Measurements from ENCODE around the gene ITPR2.
"Not testable (repeated sequence)": the region's sequence is repeated elsewhere in the genome, so short reads cannot be mapped to it uniquely, and the experiment has no call there.

Gene ITPR2

DNA sequence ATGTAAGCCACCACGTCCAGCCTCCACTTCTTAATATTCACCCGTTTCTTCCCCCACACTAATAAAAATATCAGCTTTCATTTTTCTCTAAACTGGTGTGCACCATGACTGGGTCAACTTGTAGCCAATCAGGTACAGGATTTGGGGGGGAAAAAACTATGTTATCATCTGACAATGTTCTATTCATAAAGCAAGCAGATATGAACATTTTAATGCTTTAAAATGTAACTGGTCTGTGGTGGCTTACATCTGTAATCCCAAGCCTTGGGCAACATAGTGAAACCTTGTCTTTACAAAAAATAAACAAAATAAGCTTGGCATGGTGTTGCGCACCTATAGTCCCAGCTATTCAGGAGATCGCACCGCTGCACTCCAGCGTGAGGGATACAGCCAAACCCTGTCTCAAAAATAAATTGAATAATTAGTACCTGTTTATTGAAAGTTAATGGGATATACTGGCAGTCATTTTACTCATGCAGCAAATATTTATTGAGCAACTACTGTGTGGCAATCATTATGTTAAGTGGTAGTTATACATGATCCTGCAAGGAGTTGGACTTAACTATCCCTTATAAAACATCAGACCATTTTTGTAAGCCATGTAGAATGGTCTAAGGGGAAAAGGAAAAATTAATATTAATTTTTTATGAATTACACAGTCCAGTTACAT, 15.3 kb upstream of the ITPR2 start:
- DNase-seq = no peak

DNA sequence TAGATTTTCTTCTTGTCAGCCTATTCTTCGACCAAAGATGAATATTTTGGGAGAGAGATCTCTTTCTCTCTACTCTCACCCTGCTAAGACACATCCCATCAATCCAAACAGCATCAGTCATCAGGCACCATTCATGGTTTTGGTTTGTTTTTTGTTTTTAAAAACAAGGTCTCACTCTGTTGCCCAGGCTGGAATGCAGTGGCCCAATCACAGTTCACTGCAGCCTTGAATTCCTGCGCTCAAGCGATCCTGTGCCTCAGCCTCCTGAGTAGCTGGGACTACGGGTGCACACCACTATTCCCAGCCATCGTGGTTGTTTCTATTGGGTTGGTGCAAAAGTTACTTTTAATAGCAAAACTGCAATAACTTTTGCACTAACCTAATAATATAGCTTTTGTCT, 14.4 kb upstream of the ITPR2 start:
- DNase-seq = no peak

DNA sequence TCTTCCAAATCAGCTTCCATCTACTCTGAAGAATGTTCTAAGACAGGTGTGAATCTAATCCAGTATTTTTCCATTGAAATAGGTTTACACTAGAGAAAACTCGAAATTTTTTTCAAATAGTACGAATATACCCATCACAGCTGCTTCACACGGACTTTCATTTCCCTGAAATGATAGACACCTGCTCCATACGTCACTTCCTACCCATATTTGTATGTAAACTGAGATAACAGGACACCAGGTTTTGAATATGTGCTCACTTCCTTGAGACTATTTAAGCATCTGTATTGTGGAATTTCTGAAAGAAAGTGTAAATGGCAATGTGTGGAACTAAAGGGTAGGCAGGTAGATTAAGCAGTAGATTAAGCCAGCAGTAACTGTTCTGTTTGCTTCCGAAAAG, 13.4 kb upstream of the ITPR2 start:
- no peak for DNase-seq

DNA sequence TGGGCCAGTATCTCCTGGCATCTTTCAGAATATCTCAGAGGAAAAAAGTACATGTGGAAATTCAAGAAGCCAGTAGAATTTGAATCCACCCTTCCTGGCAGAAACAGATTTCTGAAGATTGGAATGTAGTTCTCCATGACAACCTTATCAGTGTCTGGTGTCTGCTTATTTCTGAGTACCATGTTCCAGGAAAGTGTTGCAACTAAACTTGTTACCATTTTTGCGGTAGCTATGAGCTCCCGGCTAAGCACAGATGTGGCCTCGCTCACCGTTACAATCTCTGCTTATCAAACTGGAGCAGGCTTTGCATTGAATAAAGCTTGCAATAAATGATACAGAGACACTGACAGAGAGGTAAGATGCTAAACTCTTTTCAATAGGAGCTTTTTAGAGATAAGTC, 13.0 kb upstream of the ITPR2 start:
- no peak for DNase-seq

DNA sequence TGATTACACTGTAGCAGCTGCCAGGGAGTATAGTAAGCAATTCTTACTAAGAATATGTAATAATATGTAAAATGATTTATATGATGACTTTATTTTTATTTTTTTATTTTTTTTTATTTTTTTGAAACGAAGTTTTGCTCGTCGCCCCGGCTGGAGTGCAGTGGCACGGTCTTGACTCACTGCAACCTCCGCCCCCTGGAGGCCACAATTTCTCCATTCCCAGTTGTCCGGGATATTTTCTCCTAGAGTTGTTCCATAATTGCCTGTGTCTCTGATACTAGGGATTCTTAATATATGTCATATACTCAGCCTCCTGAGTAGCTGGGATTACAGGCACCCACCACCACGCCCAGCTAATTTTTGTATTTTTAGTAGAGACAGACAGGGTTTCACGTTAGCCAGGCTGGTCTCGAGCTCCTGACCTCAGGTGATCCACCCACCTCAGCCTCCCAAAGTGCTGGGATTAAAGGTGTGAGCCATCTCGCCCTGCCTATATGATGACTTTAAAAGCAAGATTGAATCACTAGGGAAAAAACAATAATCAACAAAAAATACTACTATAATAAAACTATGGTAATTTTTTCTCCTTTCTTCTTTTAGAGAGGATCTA, 12.2 kb upstream of the ITPR2 start:
- DNase-seq = peak; percentile 28

DNA sequence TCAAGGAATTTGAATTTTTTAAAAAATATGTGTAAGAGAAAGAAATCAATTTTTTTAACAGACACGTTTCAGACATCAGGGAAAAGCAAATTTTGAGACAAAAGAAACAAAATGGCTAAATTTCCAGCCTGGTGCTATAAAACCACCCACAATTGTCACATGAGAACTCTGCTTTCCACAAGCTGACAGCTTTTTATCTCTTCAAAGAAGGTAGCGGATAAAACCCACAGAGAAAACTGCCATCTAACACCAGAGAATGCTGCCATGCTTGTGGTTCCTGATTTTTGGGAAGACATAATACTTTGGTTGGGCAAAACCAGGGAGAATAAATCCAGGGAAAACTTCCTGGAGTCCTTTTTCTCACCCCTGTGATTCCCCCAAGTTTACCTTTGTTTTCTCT, 10.3 kb upstream of the ITPR2 start:
- no peak for DNase-seq

DNA sequence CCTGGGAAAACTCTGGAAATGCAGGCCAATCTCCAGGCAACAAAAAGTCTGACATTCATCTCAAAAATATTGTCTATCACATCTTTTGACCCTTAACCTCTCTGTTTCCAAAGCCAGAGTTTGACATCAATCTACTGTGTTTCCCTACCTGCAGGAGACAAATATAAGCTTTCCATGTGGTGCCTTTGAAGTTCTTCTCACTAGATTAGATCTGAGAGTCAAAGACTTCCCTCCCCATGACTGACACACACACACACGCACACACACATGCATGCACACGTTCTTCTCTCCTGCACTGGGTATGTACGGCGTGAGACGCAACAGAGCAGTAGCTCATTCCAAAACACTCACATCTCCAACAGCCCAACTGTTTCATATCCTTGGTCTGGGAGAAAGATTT, 8.1 kb upstream of the ITPR2 start:
- DNase-seq = no peak

DNA sequence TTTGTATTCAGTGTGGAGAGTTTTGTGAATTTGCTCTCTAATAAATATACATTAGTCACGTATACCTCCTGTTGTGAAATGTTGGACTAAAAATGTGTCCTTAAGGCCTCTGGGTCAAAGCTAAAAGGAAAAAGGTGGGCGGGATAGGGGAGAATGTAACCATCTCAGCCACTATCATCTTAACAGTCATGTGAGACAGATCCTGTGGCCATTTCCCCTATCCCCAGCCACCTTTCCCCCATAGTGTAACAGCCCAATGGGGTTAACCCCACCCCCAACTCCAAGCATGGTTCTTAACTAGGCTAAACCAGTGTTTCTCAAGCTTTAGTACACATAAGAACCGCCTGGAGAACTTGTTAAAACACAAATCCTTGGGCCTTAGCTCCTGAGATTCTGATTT, 6.5 kb upstream of the ITPR2 start:
- no peak for DNase-seq

DNA sequence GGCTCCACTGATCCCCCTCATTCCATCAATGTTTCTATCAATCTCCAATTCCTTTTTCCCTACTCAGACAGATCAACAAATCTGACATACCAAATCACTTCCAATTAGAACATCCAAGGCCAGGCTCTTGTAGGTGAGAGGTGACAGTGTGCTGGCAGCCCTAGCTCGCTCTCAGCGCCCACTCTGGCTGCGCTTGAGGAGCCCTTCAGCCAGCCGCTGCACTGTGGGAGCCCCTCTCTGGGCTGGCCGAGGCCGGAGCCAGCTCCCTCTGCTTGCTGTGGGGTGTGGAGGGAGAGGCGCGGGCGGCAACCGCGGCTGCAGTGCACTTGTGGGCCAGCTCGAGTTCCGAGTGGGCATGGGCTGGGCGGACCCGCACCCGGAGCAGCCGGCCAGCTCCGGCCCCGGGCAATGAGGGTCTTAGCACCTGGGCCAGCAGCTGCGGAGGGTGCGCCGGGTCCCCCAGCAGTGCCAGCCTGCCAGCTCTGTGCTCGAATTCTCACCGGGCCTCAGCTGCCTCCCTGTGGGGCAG, 6.0 kb upstream of the ITPR2 start:
- DNase-seq = no peak

DNA sequence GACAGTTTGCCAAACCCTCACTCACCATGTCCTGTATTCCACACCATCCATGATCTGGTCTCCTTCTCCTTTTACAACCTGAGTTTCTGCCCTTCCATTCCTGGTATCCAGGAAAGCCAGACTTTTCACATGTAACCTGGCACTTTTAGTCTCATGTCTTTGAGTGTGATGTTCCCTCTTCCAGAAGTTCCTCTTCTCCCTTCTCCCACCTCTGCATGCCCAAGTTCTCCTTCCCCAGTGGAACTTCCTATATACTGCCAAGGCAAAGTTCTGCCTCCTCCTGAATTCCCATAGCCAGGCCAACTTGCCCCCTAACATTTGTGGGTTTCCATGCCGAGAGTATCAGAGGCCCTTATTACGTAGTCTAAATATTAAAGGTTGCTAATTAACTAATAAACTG, 3.2 kb upstream of the ITPR2 start:
- no peak for DNase-seq

DNA sequence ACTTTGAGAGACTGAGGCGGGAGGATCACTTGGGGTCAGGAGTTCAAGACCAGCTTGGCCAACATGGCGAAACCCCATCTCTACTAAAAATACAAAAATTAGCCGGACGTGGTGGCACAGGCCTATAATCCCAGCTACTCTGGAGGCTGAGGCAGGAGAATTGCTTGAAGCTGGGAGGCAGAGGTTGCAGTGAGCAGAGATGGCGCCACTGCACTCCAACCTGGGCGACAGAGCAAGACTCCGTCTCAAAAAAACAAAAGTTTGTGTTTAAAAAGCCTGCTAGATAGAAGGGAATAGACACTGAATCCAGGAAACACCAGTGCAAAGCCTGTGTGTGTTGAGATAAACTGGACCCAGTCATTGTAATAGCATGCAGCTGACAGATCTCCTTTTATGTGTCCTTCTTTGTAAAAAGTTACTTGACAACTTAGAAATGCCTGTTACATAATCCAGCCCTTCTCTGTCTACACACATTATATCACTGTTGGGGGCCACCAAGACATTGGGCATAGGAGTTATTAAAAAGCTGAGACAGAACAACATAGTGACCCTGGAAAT, 1.6 kb upstream of the ITPR2 start:
- DNase-seq = not testable (repeated sequence)

DNA sequence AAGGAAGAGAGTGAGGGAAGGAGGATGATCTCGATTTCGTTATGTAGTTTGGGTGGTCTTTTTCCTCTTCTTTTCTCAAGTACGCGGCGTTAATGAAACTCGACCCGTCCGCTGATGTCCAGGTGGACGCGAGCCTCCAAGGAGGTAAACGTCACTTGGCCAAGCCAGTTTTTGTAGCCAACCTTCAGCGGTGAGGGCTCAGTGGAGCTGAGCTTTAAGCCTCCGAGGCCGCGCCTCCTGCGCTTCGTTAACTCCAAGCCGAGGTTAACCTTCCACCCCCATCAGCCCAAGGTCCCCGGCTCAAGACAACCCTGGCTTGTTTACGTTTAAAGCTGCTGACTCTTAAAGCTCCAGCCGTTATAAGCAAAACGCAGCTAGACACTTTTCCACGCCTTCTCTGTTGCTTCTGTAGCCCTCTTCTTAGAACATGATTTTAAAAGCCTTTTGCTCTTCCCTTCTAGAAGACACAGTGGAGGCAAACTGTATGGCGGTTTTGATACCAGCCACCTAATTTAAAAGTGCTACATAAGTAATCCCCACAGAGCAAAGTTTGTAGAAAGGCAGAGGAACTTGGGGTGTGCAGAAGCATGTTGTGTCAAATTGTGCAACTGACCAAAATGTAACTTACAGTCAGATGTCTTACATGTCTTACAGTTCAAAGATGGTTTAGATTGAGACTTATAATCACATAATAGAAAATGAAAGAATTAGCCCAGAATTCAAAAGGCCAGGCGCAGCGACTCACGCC, 923 bp upstream of the ITPR2 start:
- peak; percentile 24 for DNase-seq

DNA sequence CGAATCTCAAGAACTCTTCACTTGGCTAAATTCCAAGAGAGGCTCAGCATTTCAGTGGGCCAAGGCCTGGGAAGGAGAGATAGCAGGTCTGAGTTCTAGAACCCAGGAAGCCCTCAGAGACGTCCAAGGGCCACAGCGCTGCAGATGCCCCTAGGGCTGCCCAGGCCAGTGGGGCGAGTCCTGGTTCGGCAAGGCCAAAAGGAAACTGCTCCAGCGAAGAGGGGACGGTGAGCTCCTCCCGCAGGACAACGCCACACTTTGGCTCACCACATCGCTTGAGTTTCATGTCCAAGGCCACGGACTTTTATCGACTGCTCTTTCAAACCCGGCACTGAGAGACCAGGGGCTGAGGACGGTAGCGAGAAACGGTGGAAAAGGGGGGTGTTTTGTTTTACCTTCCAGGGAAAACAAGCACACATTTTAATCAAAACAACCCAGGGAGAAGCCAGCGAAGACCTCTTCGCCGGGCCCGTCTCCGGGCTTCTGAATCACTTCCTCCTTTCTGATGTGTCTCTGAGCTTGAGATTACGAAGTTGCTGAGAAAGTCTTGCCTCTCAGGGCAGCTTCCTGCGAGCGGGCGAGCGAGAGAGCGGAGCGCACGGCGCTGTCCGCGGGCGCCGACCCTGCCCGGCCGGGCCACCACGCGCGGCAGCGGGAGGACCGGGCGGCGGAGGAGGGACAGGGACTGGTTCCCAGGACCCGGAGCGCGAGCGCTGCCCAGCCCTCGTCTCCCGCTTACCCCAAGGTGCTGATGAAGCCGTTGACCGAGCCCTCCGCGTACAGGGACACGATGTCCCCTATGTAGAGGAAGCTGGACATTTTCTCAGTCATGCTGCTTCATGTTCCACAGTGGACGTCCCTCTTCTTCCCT, 808 bp downstream of the ITPR2 start:
- peak; percentile 56 for DNase-seq

DNA sequence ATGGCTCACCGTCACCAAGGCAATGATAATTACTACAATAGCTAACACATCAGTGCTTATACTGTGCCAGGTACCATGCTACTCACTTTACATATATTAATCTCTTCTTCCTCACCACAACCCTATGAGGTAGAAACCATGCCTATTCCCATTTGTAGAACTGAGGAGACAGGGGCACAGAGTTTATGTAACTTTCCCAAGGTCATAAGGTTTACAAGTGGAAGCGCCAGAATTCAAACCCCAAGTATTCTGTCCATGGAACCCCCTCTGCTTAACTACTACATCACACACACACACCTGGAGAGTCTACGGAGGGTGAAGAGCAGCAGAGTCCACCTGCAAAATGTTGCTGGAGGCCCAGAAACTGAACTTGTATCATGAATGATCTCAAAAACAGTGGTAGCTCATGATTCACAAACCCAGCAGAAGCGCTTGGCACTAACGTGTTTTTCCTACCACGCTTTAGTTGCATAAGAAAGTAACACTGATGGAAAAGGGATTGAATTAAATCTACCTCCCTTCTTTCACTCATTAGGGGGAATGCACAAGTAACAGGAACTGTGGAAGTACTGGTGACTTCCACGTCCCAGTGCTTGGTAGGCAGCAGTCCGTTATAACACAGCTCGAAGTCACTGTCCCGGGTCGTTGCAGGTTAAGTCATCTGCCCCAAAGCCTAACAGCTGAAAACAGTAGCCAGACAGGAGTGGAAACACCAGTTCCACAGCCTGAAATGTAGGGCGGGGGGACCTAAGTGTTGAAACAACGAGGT, 2.0 kb downstream of the ITPR2 start:
- no peak for DNase-seq

DNA sequence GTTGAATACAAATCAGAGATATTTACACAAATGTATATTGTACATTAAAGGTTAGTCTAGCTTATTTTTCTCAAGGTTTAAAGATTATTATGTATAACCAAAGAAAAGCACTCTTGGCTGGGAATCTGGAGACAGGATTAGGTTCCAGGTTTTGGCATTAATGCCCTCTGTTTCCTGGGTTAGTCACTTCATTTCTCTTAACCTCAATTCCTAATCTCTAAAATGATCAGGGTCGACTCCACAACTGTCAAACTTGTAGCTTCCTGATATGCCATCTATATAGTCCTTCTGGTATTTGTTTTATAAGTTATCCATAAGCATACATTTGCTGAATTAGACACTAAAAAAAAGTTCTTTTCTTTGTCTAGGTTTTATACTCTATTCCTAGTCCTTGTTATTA, 2.6 kb downstream of the ITPR2 start:
- DNase-seq = no peak

DNA sequence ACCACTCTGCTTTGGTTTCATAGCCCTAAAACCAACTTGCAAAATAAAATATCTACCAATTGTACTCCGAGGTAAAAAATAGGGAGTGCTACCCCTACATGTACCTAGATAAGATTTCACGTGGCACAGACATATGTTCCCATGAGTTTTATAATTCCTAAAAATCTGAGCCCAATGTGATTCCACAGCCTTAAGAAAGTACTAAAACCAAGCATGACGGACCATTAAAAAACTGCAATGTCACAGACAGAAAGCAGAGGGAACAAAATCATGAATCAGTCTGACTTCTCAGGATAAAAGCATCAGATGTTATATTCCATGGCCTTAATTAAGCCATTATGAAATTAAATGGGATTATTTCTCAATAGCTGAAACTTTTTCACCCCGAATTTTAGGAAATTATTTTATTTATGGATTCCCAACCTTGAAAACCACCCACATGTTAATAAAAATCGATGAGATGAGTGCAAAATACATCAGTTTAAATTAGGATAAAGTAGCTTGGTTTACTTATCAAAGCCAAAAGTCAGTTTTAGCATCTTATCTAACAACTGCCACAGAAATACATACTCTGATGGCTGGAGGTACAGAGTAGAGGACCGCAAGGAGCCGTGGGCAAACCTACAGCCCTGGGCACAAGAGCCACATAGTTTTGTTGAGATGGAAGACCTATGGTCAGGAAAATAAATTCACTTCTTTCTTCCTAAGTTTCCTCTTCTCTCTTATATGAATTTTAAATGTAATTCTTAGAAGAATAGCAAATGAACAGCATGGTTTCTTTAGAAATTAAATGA, 4.5 kb downstream of the ITPR2 start:
- no peak for DNase-seq

DNA sequence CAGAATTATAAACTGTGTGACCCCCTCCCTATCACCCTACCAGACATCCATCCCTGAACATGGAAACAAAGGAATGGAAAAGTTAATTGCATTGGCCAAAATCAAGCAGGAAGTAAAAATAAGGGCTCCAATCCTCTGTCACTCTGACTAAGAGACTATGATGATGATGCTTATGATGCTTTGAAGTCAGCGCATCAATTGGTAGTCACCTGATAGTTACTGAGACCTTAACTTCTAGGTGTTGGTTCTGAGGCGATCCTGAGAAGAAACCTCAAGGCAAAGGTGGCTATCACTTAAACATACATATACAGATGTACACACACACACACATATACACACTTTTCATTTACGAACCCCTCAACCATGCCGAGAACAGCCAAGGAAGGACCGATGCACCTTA, 6.6 kb downstream of the ITPR2 start:
- no peak for DNase-seq

DNA sequence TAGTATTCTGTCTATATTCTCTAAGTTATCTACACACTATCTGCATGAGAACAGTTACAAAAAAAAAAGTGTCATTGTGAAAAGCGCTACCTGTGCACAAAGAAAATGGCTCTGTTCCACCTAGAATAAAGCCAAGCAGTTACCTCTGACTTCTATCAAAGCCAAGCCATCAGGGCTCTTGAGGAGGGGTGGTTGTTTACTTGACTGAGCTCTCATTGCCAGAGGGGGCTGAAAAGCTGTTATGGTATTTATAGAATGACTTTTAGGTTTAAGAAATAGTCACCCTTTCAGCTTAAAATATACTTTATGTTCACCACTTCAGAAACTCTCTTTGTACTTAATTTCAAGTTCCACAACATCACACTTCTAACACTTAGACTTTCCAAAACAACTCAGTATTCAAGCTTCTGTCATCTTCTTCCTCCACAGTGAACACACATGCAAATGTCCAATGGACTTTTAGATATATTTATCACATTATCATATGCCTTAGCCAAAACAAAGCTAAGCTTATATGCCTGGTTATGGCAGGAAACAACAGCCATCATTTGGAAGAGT, 7.5 kb downstream of the ITPR2 start:
- no peak for DNase-seq

DNA sequence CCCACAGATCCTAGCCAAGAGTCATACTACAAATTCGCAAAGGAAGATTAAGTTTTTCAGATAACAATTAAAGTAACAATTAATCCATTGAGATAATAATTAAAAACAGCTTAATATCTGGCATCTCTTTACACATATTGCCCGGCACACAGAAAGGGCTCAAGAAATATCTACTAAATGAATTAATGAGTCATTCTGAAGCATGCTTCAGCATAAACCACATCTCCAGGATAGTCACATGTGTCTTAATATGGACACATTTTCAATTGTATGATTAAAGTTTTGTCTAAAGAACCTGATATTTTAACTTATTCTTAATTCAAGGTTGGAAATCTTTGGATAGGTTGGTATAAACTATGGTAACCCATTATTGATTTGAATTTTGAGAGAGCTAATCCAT, 9.6 kb downstream of the ITPR2 start:
- DNase-seq = no peak

DNA sequence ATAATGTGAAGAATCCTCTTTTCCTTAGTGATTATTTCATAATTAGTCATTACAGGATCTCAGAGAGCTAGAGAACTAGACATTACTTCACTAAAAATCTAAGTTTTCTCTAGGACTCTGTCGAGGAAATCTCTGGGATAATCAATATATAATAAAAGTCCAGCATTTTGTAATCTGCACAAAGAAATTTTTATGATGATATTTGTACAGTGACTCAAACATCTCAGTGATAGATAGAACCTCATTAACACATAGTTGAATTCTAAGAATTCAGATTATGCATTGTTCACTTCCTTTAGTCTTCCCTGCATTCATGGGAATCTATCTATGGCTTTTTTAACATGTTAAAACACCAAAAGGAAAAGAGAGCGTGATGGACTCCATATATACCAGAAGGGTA, 11.0 kb downstream of the ITPR2 start:
- DNase-seq = no peak

DNA sequence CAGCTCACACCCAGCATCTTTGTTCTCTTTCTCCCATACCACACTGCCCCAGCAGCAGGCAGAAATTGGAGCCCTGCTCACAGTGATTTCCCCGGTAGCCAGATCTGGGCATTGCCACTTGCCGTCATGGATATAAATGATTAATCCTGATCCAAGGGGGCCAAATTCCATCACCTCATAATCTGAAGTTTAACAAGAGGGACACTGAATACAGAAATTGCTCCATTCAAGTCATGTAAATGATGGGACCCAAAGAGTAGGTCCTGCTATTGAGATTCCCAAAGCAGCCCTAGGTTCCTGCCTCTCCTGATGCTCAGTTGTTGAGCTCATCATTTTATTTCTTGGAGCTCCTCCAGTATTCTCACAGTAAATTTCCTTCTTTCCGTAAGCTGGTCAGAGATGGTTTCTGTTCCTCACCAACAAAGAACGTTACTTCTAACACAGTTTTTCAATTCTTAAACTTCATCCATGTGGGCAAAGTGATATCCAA, 11.7 kb downstream of the ITPR2 start:
- no peak for DNase-seq
